ENCODE measurements around the gene NPAS3.

NPAS3 gene

GRCh38 chr14:33451211-33451610 lies 512.5 kb downstream of the NPAS3 start:
- peak in 1 of 3 experiments; percentile 6 for DNase-seq

DNA sequence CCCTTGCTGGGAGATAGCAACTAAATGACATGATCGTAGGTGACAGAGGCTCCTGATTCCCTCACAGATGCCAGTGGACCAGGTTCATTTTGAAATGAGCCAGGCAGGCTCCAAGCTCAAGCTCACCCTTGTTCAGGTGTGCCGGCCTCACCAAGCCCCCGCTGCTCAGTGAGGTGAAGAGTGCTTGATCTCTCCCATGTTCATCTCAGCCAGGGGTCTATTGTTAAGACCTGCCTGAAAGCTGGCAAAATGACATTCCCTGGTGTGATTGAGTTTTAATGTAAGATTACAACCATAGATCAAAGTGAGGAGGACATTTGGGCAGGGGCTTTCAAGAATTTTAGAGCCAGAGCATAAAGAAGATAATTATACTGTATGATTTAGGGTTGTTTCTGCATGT lies 514.3 kb downstream of the NPAS3 start:
- peak; percentile 58 to 98 (median 81) for DNase-seq

GRCh38 chr14:33454022-33454595 lies 515.4 kb downstream of the NPAS3 start:
- no peak for DNase-seq

DNA sequence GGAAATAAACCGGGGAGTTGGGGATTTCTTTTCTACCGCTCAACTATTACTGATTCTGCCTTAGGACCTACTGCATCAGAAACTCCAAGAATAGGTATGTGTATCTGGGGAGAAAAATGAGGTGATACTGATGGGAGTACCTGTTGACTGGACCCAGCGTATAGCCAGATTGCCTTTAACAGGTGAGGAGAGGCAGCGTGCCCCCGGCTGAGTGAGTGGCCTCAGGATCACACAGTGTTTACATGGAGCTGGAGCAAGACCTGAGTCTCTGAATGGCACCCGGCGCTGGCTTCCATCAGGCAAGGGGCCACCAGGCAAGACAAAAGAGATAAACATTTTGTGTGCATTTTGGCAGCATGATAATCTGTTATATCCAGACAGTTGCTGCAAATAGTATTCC lies 516.0 kb downstream of the NPAS3 start:
- no peak for DNase-seq

DNA sequence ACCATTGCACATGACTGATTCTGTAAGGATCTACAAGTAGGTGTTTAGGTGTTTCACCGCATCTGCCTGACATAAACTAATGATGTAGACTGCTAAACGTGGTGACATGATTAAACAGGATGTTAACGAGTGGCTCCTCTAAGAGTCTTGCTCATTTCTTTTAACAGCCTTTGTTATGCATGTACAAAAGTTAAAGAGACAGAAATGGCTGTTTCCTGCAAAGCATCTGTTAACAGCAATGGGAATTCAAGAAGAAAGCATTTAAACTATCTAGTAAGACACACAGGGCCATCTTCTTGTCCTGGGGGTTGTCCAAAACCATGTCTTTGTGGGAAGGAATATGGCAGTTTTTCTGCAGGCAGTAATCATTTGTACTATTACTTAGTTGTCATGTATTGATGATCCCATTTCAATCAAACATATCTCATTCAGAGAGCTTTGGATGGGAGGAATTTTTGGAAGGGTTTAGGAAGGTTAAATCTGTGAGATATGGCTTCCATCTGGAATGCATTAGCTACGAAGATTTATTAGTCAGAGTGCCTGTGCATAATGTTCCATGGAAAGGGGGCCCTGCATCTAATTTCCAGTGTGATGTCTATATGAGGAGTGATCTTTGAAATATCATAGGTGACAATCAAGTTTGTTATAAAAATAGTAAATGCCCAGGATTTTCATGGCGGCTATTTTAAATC lies 517.1 kb downstream of the NPAS3 start:
- DNase-seq: no peak

- no peak for DNase-seq
These were observed 518.3 kb downstream of the NPAS3 start for GRCh38 chr14:33457021-33457420.

GRCh38 chr14:33457617-33458016 lies 518.9 kb downstream of the NPAS3 start:
- DNase-seq: no peak

- DNase-seq: no peak
These were observed 521.5 kb downstream of the NPAS3 start for GRCh38 chr14:33460164-33460563.

DNA sequence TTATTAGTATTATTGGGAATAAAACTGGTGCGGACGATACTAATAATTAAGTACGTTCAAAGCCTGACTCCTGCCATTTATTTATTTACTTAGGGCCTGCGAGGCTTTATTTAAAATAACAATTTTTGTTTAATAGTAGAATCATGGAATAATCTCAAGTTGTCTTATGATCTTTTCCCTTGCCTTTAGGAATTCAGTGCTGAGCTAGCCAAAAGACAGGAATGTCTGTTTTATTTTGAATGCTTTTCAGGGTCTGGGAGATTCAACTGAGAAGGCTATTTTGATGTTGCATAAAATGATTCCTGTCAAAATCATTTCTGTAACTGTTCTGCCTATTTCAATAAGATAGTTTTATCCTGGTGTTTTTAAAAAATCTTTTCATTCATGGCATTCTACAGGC lies 522.4 kb downstream of the NPAS3 start:
- DNase-seq: no peak

GRCh38 chr14:33463731-33464130 lies 525.1 kb downstream of the NPAS3 start:
- no peak for DNase-seq

- DNase-seq: peak in 1 of 3 experiments; percentile 22
These were observed 525.7 kb downstream of the NPAS3 start for GRCh38 chr14:33464254-33464962.

GRCh38 chr14:33465846-33466700 lies 527.4 kb downstream of the NPAS3 start:
- no peak for DNase-seq

GRCh38 chr14:33467971-33468370 lies 529.3 kb downstream of the NPAS3 start:
- no peak for DNase-seq

DNA sequence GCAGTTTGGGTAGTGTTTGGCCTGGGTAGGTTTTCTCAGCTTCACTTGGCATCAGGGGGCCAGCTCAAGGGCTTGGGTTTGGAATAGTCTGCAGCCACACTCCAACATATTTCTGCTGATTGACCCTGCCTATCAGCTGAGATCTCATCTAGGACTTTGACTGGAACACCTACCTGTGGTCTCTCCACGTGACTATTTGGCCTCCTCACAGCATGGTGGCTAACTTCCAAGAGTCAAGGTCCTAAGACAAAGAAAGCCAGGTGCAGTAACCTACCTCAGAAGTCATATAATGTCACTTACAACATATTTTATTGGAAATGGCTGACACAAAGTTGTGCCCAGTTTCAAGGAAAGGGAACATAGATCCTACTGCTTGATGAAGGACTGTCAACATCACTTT lies 531.2 kb downstream of the NPAS3 start:
- no peak for DNase-seq

DNA sequence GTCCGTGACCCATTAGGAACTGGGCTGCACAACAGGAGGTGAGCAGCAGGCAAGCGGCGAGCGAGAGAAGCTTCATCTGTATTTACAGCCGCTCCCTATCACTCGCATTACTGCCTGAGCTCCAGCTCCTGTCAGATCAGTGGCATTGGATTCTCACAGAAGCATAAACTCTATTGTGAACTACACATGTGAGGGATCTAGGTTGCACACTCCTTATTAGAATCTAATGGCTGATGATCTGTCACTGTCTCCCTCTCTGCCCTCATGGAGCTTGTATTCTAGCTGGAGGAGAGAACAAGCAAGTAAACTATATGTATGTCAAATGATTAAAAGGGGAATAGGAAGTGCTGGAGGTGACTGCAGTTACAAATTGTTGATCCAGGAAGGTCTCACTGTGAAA lies 533.1 kb downstream of the NPAS3 start:
- no peak for DNase-seq

DNA sequence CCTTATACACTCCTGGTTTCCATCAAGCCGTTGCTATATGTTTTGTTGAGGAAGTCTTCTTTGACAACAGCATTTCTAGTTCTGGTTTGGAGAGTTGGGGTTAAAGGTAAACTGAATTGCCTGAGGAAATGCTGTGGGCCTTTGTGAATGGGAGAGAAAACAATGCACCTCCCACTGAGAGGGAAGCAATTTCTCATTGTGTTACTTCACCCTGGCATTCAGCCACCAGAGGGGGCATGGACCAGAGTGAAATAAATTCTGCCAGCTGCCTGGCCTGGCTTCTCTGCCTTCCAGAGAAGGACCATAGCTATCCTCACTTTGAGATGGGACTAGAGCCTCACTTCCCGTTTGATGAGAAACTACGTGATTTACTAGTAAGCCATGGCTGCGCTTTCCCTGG lies 536.9 kb downstream of the NPAS3 start:
- DNase-seq: peak; percentile 74 to 95 (median 84)

GRCh38 chr14:33477797-33478196 lies 539.1 kb downstream of the NPAS3 start:
- DNase-seq: peak in 2 of 3 experiments; percentile 12 to 60

DNA sequence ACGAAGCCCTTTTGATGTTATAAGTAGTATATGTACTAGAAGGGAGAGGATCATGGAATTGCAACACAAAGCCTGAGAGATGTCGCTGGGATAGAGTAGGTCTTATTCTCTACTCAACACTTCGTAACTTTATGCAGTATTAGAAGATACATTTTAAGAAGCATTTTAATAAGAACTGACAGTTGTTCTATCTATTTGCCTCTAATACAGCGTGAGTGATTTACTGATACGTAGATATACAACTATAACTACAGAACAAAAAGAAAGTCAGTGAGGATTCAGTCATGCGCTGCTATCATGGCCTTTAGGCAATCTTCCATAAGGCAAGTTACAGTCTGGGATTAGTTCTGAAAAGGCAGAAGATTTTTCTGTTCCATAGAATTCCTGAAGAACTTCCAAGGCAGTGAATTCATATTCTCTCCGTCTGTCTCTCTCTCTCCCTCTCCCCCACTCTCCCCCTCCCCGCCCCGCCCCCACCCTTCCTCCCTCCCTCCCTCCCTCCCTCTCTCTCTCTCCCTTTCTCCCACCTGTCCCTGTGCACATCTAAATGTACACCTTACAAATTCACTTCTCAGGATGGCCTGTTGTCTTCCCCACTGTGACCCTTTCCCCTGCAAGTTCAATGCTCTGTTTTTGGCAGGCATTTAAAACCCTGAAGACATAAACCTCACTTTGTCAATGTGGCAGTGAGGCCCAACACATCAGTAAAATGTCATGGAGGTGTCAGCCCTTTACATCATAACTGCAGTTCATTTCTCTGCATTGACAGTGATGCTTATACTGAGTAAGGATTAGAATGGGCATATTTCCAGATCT lies 541.6 kb downstream of the NPAS3 start:
- no peak for DNase-seq

DNA sequence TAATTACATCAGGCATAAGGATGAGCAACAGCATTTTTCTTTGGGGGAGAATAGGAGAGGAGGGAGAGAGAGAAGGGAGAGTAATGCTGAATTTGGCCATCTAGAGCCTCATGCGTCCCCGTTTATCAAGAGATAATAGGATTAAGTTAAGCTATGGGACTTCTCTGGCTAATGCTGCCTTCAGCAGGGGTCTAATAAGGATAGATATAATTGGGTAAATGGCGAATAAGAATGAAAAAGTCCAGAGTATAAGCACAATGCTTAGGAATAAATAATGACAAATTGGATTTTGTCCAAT lies 542.2 kb downstream of the NPAS3 start:
- no peak for DNase-seq

DNA sequence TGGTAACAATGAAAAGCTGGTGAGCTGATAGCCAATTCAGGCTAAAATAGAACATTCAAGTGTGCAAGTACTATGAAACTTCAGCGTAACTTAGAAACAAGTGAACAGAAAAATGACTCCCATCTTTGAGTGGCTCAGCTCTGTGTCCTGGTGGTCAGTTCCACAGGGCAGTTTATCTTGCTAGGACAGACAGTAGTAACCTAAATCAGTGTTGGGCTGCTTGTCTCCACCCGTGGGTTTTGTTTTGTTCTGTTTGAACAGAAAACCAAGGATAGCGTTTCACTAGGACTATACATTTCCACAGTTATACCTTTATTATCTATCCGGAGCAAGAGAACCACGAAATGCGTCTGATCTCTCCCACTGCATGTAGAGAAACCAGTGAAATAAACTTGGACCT lies 544.4 kb downstream of the NPAS3 start:
- DNase-seq: no peak

GRCh38 chr14:33483541-33483940 lies 544.9 kb downstream of the NPAS3 start:
- DNase-seq: no peak

DNA sequence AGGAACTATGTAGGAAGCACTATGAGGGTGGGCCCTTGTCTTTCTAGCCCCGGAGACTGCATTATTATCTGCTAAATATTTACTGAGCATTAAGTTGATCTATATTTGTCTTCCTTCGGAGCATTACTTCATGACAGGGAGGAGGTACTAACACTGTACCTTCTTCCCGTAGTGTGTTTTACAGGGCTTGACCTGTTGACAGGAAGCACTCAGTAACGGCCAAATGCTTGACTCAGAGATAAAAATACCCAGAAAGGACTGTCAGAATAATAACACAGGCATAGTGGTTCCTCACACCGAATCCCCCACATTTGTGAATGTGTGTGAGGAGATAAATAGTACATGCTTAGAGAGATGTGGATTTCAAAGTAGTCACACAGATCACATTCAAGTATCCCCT lies 545.6 kb downstream of the NPAS3 start:
- no peak for DNase-seq
